Endometrial microvascular endothelial cells (primary cell): ENCODE data around the gene CARF. TPM values are rescaled to one million over a fixed set of nuclear protein-coding genes. Genes with fewer than 3 reads are reported as not detected.
"Not testable (repeated sequence)": the region's sequence is repeated elsewhere in the genome, so short reads cannot be mapped to it uniquely, and the experiment has no call there.

ENCODE experiments used
- in situ Hi-C: cut with HindIII; loops from 2 replicates; pipeline ENCODE4 v1.10.0; 2017; ENCODE audit warnings: low sequenced_read_pairs, low pct_unique_long_range_greater_than_20kb; ENCODE audit errors: inconsistent ontology term
- total RNA-seq: library from RNA; depleted of rRNA; stranded (reverse); fragments of >200 nt; gene quantifications from one replicate; pipeline ENCODE4 v1.2.3, GENCODE V29; 2015; ENCODE audit errors: inconsistent ontology term

CARF gene
- total RNA-seq, 1 donor from 2014 or later = 2.1 TPM

- in situ Hi-C loops = no loop called here
These were observed 20.5 kb downstream of the CARF start for GRCh38 chr2:202932425-202933138.

- in situ Hi-C loops = no loop called here
These were observed 21.1 kb downstream of the CARF start for GRCh38 chr2:202933139-202933510.

- in situ Hi-C loops = no loop called here
These were observed 21.9 kb downstream of the CARF start for GRCh38 chr2:202933958-202934357.

- in situ Hi-C loops = no loop called here
These were observed 22.4 kb downstream of the CARF start for GRCh38 chr2:202934456-202934855.

GRCh38 chr2:202938960-202939359 is 26.9 kb downstream of the CARF start:
- in situ Hi-C loops = no loop called here

GRCh38 chr2:202941771-202942170 is 29.7 kb downstream of the CARF start:
- in situ Hi-C loops = no loop called here

- in situ Hi-C loops = no loop called here
These were observed 32.3 kb downstream of the CARF start for GRCh38 chr2:202944408-202944807.

GRCh38 chr2:202944816-202945215 is 32.7 kb downstream of the CARF start:
- in situ Hi-C loops = no loop called here

- in situ Hi-C loops = no loop called here
These were observed 33.4 kb downstream of the CARF start for GRCh38 chr2:202945497-202945896.

GRCh38 chr2:202949333-202949732 is 37.3 kb downstream of the CARF start:
- in situ Hi-C loops = not testable (repeated sequence)

GRCh38 chr2:202950592-202950991 is 38.5 kb downstream of the CARF start:
- in situ Hi-C loops = no loop called here

- in situ Hi-C loops = no loop called here
These were observed 48.4 kb downstream of the CARF start for GRCh38 chr2:202960524-202960923.

- in situ Hi-C loops = no loop called here
These were observed 51.6 kb downstream of the CARF start for GRCh38 chr2:202963712-202964111.

- in situ Hi-C loops = no loop called here
These were observed 53.9 kb downstream of the CARF start for GRCh38 chr2:202965810-202966460.

- in situ Hi-C loops = not testable (repeated sequence)
These were observed 57.3 kb downstream of the CARF start for GRCh38 chr2:202969404-202969803.

GRCh38 chr2:202976809-202977208 is 64.7 kb downstream of the CARF start:
- in situ Hi-C loops = no loop called here

- in situ Hi-C loops = no loop called here
These were observed 70.9 kb downstream of the CARF start for GRCh38 chr2:202982779-202983491.

GRCh38 chr2:202989749-202990148 is 77.7 kb downstream of the CARF start:
- in situ Hi-C loops = no loop called here

- in situ Hi-C loops = no loop called here
These were observed 78.4 kb downstream of the CARF start for GRCh38 chr2:202990501-202990900.

GRCh38 chr2:202997113-202997512 is 85.0 kb downstream of the CARF start:
- in situ Hi-C loops = not testable (repeated sequence)
